Measurements from ENCODE around the gene UMOD.

DNA sequence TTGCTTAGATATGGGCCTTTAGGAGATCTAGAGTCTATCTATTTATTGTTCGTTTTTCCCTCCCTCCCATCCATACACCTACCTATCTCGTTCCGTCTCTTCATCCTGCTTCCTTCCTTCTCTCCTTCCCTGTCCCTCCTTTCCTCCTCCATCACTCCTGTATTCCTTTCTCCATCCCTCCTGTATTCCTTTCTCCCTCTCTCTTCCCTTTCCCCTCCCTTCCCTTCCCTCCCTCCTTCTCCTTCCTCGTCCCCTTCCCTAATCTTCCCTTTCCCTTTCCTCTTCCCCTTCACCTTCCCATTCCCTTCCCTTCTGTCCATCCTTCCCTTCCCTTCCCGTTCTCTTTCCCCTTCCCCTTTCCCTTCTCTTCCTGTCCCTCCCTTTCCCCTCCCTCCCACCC is 35.8 kb downstream of the UMOD start:
- TF ChIP-seq, protein P1, sequence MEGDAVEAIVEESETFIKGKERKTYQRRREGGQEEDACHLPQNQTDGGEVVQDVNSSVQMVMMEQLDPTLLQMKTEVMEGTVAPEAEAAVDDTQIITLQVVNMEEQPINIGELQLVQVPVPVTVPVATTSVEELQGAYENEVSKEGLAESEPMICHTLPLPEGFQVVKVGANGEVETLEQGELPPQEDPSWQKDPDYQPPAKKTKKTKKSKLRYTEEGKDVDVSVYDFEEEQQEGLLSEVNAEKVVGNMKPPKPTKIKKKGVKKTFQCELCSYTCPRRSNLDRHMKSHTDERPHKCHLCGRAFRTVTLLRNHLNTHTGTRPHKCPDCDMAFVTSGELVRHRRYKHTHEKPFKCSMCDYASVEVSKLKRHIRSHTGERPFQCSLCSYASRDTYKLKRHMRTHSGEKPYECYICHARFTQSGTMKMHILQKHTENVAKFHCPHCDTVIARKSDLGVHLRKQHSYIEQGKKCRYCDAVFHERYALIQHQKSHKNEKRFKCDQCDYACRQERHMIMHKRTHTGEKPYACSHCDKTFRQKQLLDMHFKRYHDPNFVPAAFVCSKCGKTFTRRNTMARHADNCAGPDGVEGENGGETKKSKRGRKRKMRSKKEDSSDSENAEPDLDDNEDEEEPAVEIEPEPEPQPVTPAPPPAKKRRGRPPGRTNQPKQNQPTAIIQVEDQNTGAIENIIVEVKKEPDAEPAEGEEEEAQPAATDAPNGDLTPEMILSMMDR (optimal IDR thresholded peaks at IDR 0.05 in 1 of 3, IDR thresholded peaks at IDR 0.05 in 1 of 3, conservative IDR thresholded peaks at IDR 0.05 in 1 of 3; ENCODE audit: extremely low read depth in 1 of 3, insufficient read depth in 2 of 3, low read length in 3 of 3) = no peak
- TF ChIP-seq EZH2 (IDR thresholded peaks at IDR 0.05; ENCODE audit: low read length) = no peak

Measured in keratinocyte (primary cell).